ENCODE results near the gene SLC13A4.

- TF ChIP-seq CTCF (IDR thresholded peaks at IDR 0.05; ENCODE audit: borderline replicate concordance, extremely low read depth, low read length, poor library complexity, severe bottlenecking) (no peak), EZH2 (IDR thresholded peaks at IDR 0.05; ENCODE audit: borderline replicate concordance, low read depth, low read length, severe bottlenecking) (no peak)
Observed at GRCh38 chr7:135665042-135665441, 62.9 kb downstream of the SLC13A4 start.

All from DND-41 (cell line).